HFFc6 (cell line): Measurements from ENCODE around the gene RAB4A. TPM values are rescaled to one million over a fixed set of nuclear protein-coding genes. Genes with fewer than 3 reads are reported as not detected.

Experiments
- DNase-seq: peaks from one replicate; pipeline ENCODE4 v3.0.0-alpha.2; 2018
- H3K27ac Mint-ChIP-seq: 2 replicates; pipeline ENCODE4 v1.8.0; 2020; ENCODE audit warnings: mild to moderate bottlenecking, mixed read lengths
- H3K27me3 Mint-ChIP-seq: 2 replicates; pipeline ENCODE4 v1.8.0; 2021; ENCODE audit warnings: mild to moderate bottlenecking, moderate library complexity, mixed read lengths; ENCODE audit not compliant: insufficient read depth
- H3K36me3 Mint-ChIP-seq: 2 replicates; pipeline ENCODE4 v1.8.0; 2021; ENCODE audit warnings: low read depth, mixed read lengths
- H3K4me1 Mint-ChIP-seq: 2 replicates; pipeline ENCODE4 v1.8.0; 2020; ENCODE audit warnings: low read depth, mixed read lengths
- H3K4me3 Mint-ChIP-seq: 2 replicates; pipeline ENCODE4 v1.8.0; 2020; ENCODE audit warnings: mild to moderate bottlenecking, moderate library complexity, mixed read lengths
- H3K9me3 Mint-ChIP-seq: 2 replicates; pipeline ENCODE4 v1.8.0; 2020; ENCODE audit warnings: mild to moderate bottlenecking, mixed read lengths
- total RNA-seq, 6 experiments: library from RNA; stranded (reverse); fragmentation: NEBNext Ultra II Directional; extraction: Animal tissue kit (Norgen Biotek cat#: 25700); gene quantifications; 2 replicates in 1 of 6; 3 replicates in 5 of 6; pipeline ENCODE4 v1.2.3, GENCODE V29; 2021
- TF ChIP-seq, protein P1 (sequence below): fragments of 200-600 bp; sonication (generic); IDR thresholded peaks from 2 replicates; pipeline ENCODE4 v1.5.0; 2021; ENCODE audit warnings: antibody characterized with exemption, mild to moderate bottlenecking

The RAB4A gene
- total RNA-seq, 6 experiments from 2014 or later = 34.7 to 64.2 (median 41.3) TPM

DNA sequence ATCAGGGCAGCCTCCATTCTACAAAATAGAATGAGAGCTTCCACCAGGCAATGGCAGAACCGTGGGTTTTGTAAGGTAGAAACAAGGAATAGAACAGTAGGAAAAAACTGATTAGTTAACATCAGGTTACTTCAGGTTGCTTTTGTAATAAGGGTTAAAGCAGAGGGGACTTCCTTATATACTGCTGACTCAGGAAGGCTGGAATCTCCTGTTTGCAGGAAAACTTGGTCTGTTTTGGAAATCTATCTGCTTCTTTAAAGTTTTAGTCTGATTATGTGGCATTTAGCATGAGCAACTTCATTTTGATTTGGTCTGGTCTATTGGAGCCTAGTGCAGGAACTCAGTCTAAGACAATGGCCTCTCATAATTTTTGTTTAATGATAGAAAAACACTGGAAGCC lies 32.7 kb upstream of the RAB4A start:
- peak overlapping the region; percentile 18; the same call in 1 of the 2 replicates for H3K27ac Mint-ChIP-seq
- TF ChIP-seq, protein P1, sequence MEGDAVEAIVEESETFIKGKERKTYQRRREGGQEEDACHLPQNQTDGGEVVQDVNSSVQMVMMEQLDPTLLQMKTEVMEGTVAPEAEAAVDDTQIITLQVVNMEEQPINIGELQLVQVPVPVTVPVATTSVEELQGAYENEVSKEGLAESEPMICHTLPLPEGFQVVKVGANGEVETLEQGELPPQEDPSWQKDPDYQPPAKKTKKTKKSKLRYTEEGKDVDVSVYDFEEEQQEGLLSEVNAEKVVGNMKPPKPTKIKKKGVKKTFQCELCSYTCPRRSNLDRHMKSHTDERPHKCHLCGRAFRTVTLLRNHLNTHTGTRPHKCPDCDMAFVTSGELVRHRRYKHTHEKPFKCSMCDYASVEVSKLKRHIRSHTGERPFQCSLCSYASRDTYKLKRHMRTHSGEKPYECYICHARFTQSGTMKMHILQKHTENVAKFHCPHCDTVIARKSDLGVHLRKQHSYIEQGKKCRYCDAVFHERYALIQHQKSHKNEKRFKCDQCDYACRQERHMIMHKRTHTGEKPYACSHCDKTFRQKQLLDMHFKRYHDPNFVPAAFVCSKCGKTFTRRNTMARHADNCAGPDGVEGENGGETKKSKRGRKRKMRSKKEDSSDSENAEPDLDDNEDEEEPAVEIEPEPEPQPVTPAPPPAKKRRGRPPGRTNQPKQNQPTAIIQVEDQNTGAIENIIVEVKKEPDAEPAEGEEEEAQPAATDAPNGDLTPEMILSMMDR = no peak
- no peak for DNase-seq
- H3K27me3 Mint-ChIP-seq = peaks cover 17% of the 10 kb centered on the region
- no peak overlapping the region for H3K4me3 Mint-ChIP-seq
- H3K36me3 Mint-ChIP-seq = no peaks in the 10 kb centered on the region
- H3K4me1 Mint-ChIP-seq = peaks cover 14% of the 10 kb centered on the region
- H3K9me3 Mint-ChIP-seq = no peaks in the 10 kb centered on the region

DNA sequence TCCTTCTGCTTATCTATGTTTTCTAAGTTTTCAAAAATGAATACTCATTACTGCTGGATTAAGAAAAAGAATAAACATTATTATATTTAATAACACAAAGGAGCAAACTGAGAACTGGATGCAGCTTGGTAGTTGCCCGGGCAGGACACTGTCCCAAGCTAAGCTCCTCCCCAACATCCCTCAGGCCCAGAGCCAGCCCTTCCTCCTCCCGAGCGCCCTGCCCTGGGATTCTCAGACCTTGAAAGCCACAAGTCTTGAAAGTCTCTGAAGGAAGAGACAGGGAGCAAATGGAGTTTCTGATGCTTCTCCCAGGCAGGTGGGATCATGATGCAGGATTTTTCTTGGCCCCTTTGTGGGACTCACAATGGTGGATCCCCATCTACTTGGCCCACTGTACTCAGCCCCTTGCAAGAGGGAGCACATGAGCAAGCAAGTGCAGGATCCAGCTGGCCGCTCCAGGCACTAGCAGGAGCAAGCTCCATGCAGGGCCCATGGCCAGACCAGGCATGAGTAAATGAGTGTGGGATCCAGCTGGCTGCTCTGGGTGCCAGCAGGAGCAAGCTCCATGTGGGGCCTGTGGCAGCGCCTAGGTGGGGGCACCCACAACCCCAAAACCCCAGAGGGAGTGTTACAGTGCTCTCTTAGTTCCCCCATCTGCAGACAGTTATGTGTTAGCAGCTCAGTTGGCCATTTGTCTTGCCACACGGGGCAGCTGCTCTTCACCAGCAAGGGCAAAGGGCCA lies 32.1 kb upstream of the RAB4A start:
- peak overlapping the region; percentile 18; the same call in 1 of the 2 replicates for H3K27ac Mint-ChIP-seq
- DNase-seq = peak; percentile 27
- TF ChIP-seq, protein P1 = no peak
- peaks cover 5% of the 10 kb centered on the region for H3K9me3 Mint-ChIP-seq
- peaks cover 14% of the 10 kb centered on the region for H3K4me1 Mint-ChIP-seq
- 0 out of 2 replicates have a peak, but pooled peaks cover 4% of the 10 kb centered on the region for H3K36me3 Mint-ChIP-seq
- H3K27me3 Mint-ChIP-seq = peaks cover 14% of the 10 kb centered on the region
- H3K4me3 Mint-ChIP-seq = no peak overlapping the region

DNA sequence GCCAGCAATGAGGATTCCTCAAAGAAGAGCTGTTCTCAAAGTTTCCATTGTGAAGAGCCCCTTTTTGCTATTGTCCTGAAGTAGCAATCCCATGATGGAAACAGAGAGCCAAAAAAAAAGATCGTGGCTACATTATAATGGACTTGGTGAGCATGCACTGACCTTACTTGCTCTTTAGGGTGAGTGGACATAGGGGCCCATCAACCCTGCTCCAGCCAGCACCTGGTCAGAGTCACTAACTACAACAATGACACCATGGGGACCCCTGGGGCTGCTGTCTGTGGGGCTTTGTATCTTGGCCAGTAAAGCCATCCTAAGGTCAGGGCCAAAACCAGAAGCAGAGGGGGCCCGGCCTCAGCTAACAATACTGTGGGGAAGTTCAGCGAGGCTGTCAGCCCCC lies 30.4 kb upstream of the RAB4A start:
- H3K27me3 Mint-ChIP-seq = peaks cover 7% of the 10 kb centered on the region
- peaks cover 14% of the 10 kb centered on the region for H3K4me1 Mint-ChIP-seq
- 0 out of 2 replicates have a peak, but pooled peaks cover 10% of the 10 kb centered on the region for H3K36me3 Mint-ChIP-seq
- TF ChIP-seq, protein P1 = no peak
- DNase-seq = no peak
- no peak overlapping the region for H3K4me3 Mint-ChIP-seq
- peaks cover 13% of the 10 kb centered on the region for H3K9me3 Mint-ChIP-seq
- no peak overlapping the region for H3K27ac Mint-ChIP-seq

DNA sequence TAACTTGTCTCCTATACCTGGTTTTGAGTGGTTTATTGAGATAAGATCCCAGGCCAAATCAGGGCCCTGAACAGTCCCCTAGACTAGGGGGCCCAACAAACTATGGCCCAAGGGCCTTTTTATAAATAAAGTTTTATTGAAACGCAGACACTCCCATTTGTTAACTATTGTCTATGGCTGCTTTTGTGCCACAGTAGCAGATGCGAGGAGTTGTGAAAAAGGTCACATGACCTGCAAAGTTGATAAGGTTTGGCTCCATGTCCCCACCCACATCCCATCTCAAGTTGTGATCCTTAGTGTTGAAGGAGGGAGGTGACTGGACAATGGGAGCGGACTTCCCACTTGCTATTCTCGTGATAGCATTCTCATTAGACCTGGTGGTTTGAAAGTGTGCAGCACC lies 29.5 kb upstream of the RAB4A start:
- TF ChIP-seq, protein P1 = no peak
- peaks cover 13% of the 10 kb centered on the region for H3K9me3 Mint-ChIP-seq
- H3K4me3 Mint-ChIP-seq = no peak overlapping the region
- peaks cover 14% of the 10 kb centered on the region for H3K4me1 Mint-ChIP-seq
- H3K27me3 Mint-ChIP-seq = peaks cover 7% of the 10 kb centered on the region
- no peak overlapping the region for H3K27ac Mint-ChIP-seq
- DNase-seq = no peak
- H3K36me3 Mint-ChIP-seq = 0 out of 2 replicates have a peak, but pooled peaks cover 10% of the 10 kb centered on the region

DNA sequence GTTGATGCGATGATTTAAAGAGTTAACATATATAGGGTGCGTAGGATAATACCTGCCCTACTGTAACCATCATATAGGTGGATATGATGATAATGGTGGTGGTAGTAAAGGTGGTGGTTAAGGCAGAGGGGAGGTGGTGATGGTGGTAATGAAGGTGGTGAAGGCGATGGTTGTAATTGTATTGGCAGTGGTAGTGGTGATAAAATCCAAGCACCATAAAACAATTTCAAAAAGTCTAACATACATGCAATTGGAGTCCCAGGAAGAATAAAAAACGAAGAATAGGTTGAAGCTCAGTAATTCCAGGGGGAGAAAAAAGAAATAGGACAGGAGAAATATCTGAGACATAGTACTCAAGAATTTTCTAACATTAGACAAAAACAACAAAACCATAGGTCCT lies 27.3 kb upstream of the RAB4A start:
- no peak overlapping the region for H3K4me3 Mint-ChIP-seq
- no peak overlapping the region for H3K27ac Mint-ChIP-seq
- TF ChIP-seq, protein P1 = no peak
- peaks cover 13% of the 10 kb centered on the region for H3K9me3 Mint-ChIP-seq
- 0 out of 2 replicates have a peak, but pooled peaks cover 10% of the 10 kb centered on the region for H3K36me3 Mint-ChIP-seq
- DNase-seq = no peak
- peaks cover 7% of the 10 kb centered on the region for H3K4me1 Mint-ChIP-seq
- peaks cover 7% of the 10 kb centered on the region for H3K27me3 Mint-ChIP-seq
